Gastrocnemius medialis (tissue), 4 donors: ENCODE results near the gene CD82. TPM values are rescaled to one million over a fixed set of nuclear protein-coding genes. Genes with fewer than 3 reads are reported as not detected.

Experiments used
- ATAC-seq, 2 donors: fragments of 150-250 bp; one replicate each; pipeline ENCODE4 v1.9.1; 2016
- DNase-seq, 2 donors: peaks; one replicate each; pipeline ENCODE4 v3.0.0-alpha.2; 2019
- H3K27ac ChIP-seq, 4 donors: fragments of 200-600 bp; sonication (generic); 1 replicate in 1 of 4; 2 replicates in 3 of 4; pipeline ENCODE4 v1.5.1; 2016 to 2018; ENCODE audit warnings: mild to moderate bottlenecking in 2 of 4, moderate library complexity in 1 of 4
- H3K27me3 ChIP-seq, 3 donors: fragments of 200-600 bp; sonication (generic) in 2 of 3; 1 replicate in 1 of 3; 2 replicates in 2 of 3; pipeline versions ENCODE4 v1.5.1 to v1.6.0; 2016 to 2019; ENCODE audit warnings: mild to moderate bottlenecking in 1 of 3, moderate library complexity in 1 of 3
- H3K36me3 ChIP-seq, 2 donors: fragments of 200-600 bp; sonication (generic) in 1 of 2; one replicate each; pipeline ENCODE4 v1.5.1; 2017 to 2018
- H3K4me1 ChIP-seq, 2 donors: fragments of 200-600 bp; sonication (generic) in 1 of 2; one replicate each; pipeline ENCODE4 v1.5.1; 2016 to 2017; ENCODE audit warnings: mild to moderate bottlenecking in 2 of 2
- H3K4me3 ChIP-seq, 4 donors: fragments of 200-600 bp; sonication (generic) in 3 of 4; 1 replicate in 1 of 4; 2 replicates in 3 of 4; pipeline ENCODE4 v1.5.1; 2016 to 2019; ENCODE audit warnings: mild to moderate bottlenecking in 2 of 4
- H3K9me3 ChIP-seq, 3 donors: fragments of 200-600 bp; sonication (generic) in 2 of 3; 1 replicate in 1 of 3; 2 replicates in 2 of 3; pipeline ENCODE4 v1.5.1; 2016 to 2019
- POLR2A ChIP-seq, 2 donors: fragments of 450-650 bp; IDR thresholded peaks; one replicate each; pipeline ENCODE4 v1.6.1; 2017; ENCODE audit warnings: antibody characterized with exemption in 2 of 2, mild to moderate bottlenecking in 2 of 2, moderate library complexity in 2 of 2
- in situ Hi-C, 4 donors: fragments of 200-750 bp; cut with MboI; loops; one replicate each; pipeline versions ENCODE4 v1.15.0 to v1.8.0; 2017; ENCODE audit warnings: low sequenced_read_pairs in 4 of 4
- intact Hi-C: fragments of 100-400 bp; cut with DNase I; formaldehyde crosslinking; loops from one replicate; pipeline ENCODE4 v1.15.1; 2023; ENCODE audit warnings: low total_unique reads
- total RNA-seq, 4 donors: library from RNA; depleted of rRNA; stranded (reverse); fragments of >200 nt; gene quantifications; one replicate each; pipeline versions ENCODE4 v1.1.0 to v1.2.3, GENCODE V29; 2016
- TF ChIP-seq, protein P1 (sequence below), 5 experiments: fragments of 450-650 bp in 3 of 5; fragments of 200-600 bp in 2 of 5; sonication (generic) in 2 of 5; IDR thresholded peaks in 4 of 5; conservative IDR thresholded peaks in 1 of 5; 1 replicate in 4 of 5; 2 replicates in 1 of 5; pipeline ENCODE4 v1.5.1; 2016 to 2019; ENCODE audit warnings: antibody characterized with exemption in 5 of 5, mild to moderate bottlenecking in 3 of 5, moderate library complexity in 3 of 5

CD82 gene
- total RNA-seq, 4 donors from 2014 or later, result 4.5 to 17.5 (median 13.5) TPM

- in situ Hi-C loops (loop anchor here in 3 of 4 donors (5.0 kb wide), 1 partner anchor 61 kb away; no protein-coding TSS in a partner anchor), intact Hi-C loops (loop anchor here (1.0 to 10.0 kb wide), 2 partner anchors 62 to 523 kb away; partner anchors contain the start of gene EXT2)
- H3K27ac ChIP-seq, result no peak overlapping the region
- ATAC-seq, result no peak
- no peaks in the 10 kb centered on the region for H3K27me3 ChIP-seq
- no peak for TF ChIP-seq POLR2A (IDR thresholded peaks at IDR 0.05)
- TF ChIP-seq, protein P1, sequence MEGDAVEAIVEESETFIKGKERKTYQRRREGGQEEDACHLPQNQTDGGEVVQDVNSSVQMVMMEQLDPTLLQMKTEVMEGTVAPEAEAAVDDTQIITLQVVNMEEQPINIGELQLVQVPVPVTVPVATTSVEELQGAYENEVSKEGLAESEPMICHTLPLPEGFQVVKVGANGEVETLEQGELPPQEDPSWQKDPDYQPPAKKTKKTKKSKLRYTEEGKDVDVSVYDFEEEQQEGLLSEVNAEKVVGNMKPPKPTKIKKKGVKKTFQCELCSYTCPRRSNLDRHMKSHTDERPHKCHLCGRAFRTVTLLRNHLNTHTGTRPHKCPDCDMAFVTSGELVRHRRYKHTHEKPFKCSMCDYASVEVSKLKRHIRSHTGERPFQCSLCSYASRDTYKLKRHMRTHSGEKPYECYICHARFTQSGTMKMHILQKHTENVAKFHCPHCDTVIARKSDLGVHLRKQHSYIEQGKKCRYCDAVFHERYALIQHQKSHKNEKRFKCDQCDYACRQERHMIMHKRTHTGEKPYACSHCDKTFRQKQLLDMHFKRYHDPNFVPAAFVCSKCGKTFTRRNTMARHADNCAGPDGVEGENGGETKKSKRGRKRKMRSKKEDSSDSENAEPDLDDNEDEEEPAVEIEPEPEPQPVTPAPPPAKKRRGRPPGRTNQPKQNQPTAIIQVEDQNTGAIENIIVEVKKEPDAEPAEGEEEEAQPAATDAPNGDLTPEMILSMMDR (IDR thresholded peaks at IDR 0.05 in 4 of 5, conservative IDR thresholded peaks at IDR 0.05 in 1 of 5), result no peak
- H3K4me3 ChIP-seq, result no peak overlapping the region
- no peaks in the 10 kb centered on the region for H3K36me3 ChIP-seq
- H3K4me1 ChIP-seq, result peaks cover 12 to 14% of the 10 kb centered on the region in 2 donors
- peak in 1 of 2 donors; percentile 10 for DNase-seq
- no peaks in the 10 kb centered on the region for H3K9me3 ChIP-seq
Measured at GRCh38 chr11:44617671-44618461, 52.4 kb downstream of the CD82 start.

DNA sequence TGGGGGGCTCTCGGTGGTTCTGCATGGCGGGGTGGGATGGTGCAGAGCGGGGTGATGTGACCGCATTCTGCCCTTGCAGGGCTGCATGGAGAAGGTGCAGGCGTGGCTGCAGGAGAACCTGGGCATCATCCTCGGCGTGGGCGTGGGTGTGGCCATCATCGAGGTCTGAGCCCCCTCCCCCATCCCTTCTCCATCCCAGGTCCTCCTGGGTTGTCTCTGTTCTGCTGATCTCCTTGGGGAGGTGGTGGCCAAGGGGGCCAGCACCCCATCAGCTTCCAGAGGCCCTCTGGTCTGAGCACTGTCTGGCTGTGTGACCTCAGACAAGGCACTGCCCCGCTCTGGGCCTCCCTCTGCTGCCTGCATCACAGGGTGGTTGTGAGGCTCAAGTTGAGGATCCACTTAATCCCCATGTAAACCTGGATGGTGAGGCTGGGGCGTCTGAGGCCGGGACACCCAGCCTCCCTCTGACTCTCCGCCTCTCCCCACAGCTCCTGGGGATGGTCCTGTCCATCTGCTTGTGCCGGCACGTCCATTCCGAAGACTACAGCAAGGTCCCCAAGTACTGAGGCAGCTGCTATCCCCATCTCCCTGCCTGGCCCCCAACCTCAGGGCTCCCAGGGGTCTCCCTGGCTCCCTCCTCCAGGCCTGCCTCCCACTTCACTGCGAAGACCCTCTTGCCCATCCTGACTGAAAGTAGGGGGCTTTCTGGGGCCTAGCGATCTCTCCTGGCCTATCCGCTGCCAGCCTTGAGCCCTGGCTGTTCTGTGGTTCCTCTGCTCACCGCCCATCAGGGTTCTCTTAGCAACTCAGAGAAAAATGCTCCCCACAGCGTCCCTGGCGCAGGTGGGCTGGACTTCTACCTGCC lies 53.3 kb downstream of the CD82 start:
- ATAC-seq, result no peak
- Histone ChIP-seq H3K27me3 (no peaks in the 10 kb centered on the region), H3K36me3 (no peaks in the 10 kb centered on the region), H3K4me1 (peaks cover 7 to 12% of the 10 kb centered on the region in 2 donors), H3K27ac (no peak overlapping the region), H3K4me3 (no peak overlapping the region), H3K9me3 (no peaks in the 10 kb centered on the region)
- TF ChIP-seq, protein P1 (IDR thresholded peaks at IDR 0.05 in 4 of 5, conservative IDR thresholded peaks at IDR 0.05 in 1 of 5), result no peak
- TF ChIP-seq POLR2A (IDR thresholded peaks at IDR 0.05), result no peak
- in situ Hi-C loops, result loop anchor here in 3 of 4 donors (5.0 kb wide), 1 partner anchor 61 kb away; no protein-coding TSS in a partner anchor
- intact Hi-C loops, result loop anchor here (10.0 kb wide), 1 partner anchor 524 kb away; the partner anchor contains the start of gene EXT2
- DNase-seq, result peak in 1 of 2 donors; percentile 6

DNA sequence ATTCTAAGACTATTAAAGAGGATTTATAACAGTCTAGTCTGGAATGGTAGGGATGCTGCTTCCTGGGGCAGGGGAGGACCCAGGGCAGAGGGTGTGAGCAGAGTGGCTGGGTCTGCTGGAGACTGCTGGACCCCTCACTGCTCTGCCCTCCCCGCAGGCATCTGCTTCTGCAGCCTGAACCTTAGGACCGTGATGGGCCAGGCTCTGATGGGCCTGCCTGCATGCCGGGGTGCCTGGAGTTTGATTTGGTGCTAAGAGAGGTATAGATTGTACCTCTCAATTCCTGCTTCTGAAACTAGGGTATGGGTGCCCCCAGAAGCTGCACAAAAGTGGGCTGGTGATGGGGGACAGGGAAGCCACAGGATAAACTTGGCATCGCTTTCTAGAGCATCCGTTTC lies 54.9 kb downstream of the CD82 start:
- DNase-seq (peak in 1 of 2 donors; percentile 8), ATAC-seq (no peak)
- intact Hi-C loops, result loop anchor here (2.0 to 5.0 kb wide), 3 partner anchors 108 to 487 kb away; no protein-coding TSS in a partner anchor
- Histone ChIP-seq H3K27ac (no peak overlapping the region), H3K4me1 (peaks cover 8 to 9% of the 10 kb centered on the region in 2 donors), H3K4me3 (no peak overlapping the region), H3K9me3 (no peaks in the 10 kb centered on the region), H3K36me3 (no peaks in the 10 kb centered on the region), H3K27me3 (no peaks in the 10 kb centered on the region)
- TF ChIP-seq, protein P1 (IDR thresholded peaks at IDR 0.05 in 4 of 5, conservative IDR thresholded peaks at IDR 0.05 in 1 of 5), result no peak
- no peak for TF ChIP-seq POLR2A (IDR thresholded peaks at IDR 0.05)
- in situ Hi-C loops, result loop anchor here (5.0 to 10.0 kb wide), 3 partner anchors 104 to 292 kb away; partner anchors contain the start of gene TSPAN18 (in 1 of the 4)

- DNase-seq (peak in 1 of 2 donors; percentile 49), ATAC-seq (peak; percentile 41 to 63)
- Histone ChIP-seq H3K27ac (no peak overlapping the region), H3K9me3 (no peaks in the 10 kb centered on the region), H3K4me3 (no peak overlapping the region), H3K27me3 (no peaks in the 10 kb centered on the region), H3K36me3 (no peaks in the 10 kb centered on the region), H3K4me1 (peaks cover 8 to 9% of the 10 kb centered on the region in 2 donors)
- intact Hi-C loops, result loop anchor here (1.0 to 5.0 kb wide), 5 partner anchors 108 to 486 kb away; no protein-coding TSS in a partner anchor
- in situ Hi-C loops, result loop anchor here (5.0 to 10.0 kb wide), 3 partner anchors 104 to 291 kb away; partner anchors contain the start of gene TSPAN18 (in 1 of the 4)
- TF ChIP-seq POLR2A (IDR thresholded peaks at IDR 0.05), result no peak
- TF ChIP-seq, protein P1 (IDR thresholded peaks at IDR 0.05 in 4 of 5, conservative IDR thresholded peaks at IDR 0.05 in 1 of 5), result peak; percentile 92 to 97 (median 95)
Measured at GRCh38 chr11:44621140-44621681, 55.7 kb downstream of the CD82 start.
